HG03565 (cell line): ENCODE measurements around the gene CHRNA4.

Source experiments
- ATAC-seq: cut with Tn5 transposase; IDR thresholded peaks from one replicate; pipeline ENCODE4 v1.9.1; 2021; ENCODE audit warnings: mild to moderate bottlenecking, moderate library complexity; ENCODE audit not compliant: unreplicated experiment

CHRNA4 gene

DNA sequence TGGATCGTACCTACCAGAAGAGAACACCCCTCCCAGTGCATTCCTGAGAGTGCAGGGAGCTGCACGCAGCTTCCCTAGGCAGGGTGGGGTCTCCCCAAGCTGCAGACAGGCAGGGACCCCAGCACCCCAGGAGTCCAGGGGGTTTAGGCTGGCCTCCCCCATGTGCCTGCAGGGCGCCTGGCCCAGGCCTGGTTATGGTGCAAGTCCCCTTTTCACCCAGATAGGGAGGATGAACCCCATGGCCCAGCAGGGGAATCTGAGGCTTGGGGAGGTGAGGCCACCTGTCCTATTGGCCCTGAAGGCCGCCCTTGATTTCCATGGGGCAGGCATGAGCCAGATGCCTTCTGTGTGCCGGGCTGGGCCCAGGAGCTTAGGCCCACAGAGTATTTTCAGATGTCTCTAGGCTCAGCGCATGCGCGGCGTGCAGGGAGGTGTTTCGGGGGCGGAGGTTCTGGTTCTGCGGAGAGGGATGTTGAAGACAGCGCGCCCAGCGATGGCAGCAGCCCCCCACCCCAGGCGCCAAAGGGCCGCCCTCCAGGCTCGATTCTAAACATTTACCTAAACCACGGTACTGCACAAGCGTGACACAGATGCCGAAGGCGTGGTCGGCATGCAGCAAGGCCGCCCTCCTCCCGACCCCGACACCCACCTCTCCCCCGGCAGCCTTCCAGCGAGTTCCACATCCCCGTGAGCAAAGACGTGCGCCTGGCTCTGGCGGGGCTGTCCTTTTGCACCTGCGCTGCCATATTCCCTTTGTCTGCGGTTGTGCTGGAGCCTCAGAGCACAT lies 38.8 kb downstream of the CHRNA4 start:
- no peak for ATAC-seq

DNA sequence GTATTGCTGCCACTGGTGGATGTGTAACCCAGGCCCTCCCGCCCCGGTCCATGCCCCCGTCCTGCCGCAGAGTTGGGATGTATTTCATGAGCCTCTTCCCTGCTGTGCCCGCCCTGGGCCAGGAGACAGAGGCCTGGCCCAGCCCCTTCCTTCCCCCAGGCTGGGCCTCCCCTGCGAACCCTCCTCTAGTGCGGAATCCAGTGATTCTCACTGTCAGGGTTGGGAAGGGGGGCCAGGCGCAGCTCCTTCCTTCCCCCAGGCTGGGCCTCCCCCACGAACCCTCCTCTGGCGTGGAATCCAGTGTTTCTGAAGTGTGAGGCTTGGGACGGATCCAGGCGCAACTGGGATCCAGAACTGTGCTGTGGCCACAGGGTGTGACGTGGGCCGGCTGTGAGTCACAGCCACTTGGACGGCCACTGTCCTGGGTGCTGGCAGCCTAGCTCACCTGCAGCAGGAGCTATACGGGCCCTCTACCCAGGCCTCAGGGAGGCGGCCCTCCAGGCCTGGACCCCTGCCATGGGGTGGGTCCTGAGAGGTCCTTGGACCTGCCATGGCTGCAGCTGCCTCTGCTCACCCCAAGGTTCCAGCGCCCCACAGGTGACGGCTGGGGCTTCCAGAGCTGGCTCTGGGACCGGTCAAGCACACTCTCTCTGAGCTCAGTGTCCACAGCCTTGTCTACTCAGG lies 39.9 kb downstream of the CHRNA4 start:
- ATAC-seq: no peak

GRCh38 chr20:63320616-63321147 lies 40.5 kb downstream of the CHRNA4 start:
- no peak for ATAC-seq

- no peak for ATAC-seq
Observed at GRCh38 chr20:63320041-63320511, 41.1 kb downstream of the CHRNA4 start.

DNA sequence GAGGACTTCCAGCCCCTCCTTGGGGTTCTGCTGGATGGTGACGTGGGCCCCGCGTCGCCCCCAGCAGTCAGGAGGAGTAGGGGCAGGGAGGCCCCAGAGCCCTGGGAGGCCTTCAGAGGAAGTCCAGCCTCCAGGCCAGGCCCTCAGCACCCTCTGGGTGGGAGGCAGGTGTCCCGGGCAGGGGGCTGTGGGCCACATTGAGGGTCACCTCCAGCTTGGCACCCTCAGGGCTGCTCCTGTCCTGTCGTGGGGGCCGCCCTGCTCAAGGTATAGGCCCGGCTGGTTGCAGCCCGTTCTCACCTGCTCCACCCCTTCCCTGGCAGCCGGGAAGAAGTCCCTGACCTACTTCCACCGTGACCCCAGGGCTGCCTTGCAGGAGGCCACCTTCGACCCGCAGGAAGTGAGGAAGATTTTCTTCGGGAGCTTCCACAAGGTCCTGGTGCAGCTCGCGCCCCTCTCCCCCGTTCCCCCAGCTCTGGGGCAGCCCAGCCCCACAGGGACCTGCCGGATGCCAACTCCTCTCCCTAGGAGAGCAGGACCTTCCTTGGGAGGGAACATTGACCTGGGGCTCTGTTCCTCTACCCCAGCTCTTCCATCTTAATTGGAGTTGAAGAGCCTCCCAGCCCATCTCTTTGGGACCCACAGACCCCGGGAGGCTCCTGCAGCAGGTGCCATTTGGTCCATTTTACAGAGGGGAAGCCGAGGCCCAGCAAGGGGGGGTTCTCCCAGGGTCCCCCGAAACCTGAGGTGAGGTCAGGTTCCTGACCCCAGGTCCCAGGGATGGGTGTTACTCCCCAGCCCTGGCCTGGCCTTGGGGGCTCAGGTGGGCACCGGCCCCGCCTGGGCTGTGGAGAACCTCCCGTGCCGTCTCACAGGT lies 41.7 kb downstream of the CHRNA4 start:
- ATAC-seq: no peak

DNA sequence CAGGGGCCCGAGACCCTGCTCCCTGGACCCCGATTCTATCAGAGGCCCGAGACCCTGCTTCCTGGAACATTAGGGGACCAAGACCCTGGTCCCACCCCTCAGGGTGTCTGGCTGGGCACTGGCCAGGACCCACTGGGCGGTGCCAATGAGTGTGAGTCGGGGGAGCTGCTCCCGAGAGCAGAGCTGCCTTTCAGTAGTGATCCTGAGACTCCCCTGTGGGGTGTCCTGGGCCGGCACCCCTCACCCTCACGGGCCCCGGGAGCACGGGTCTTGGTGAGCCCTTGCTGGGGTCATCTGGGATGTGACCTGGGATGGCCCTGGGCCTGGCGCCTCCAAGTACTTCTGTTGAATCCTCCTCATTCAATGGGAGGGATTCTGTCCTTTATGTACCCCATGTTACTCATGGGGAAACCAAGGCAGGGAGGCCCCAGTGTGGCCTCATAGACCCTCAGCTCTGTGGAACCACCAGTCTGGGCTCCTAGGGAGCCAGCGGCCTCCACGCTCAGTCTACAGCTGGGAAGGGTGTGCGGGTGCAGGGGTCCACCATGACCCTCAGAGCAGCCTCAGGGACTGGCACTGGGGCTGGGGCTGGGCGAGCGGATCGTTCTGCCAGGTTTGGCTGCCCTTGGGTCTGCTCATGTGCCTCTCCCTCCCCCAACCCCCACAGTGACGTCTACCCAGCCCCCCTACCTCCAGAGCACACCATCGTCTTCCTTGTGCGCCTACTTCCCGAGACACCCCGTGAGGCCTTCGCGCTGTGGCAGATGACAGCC lies 42.6 kb downstream of the CHRNA4 start:
- no peak for ATAC-seq

- ATAC-seq: no peak
Observed at GRCh38 chr20:63317601-63318291, 43.4 kb downstream of the CHRNA4 start.

- ATAC-seq: no peak
Observed at GRCh38 chr20:63317061-63317460, 44.1 kb downstream of the CHRNA4 start.

- ATAC-seq: no peak
Observed at GRCh38 chr20:63316502-63316921, 44.6 kb downstream of the CHRNA4 start.

DNA sequence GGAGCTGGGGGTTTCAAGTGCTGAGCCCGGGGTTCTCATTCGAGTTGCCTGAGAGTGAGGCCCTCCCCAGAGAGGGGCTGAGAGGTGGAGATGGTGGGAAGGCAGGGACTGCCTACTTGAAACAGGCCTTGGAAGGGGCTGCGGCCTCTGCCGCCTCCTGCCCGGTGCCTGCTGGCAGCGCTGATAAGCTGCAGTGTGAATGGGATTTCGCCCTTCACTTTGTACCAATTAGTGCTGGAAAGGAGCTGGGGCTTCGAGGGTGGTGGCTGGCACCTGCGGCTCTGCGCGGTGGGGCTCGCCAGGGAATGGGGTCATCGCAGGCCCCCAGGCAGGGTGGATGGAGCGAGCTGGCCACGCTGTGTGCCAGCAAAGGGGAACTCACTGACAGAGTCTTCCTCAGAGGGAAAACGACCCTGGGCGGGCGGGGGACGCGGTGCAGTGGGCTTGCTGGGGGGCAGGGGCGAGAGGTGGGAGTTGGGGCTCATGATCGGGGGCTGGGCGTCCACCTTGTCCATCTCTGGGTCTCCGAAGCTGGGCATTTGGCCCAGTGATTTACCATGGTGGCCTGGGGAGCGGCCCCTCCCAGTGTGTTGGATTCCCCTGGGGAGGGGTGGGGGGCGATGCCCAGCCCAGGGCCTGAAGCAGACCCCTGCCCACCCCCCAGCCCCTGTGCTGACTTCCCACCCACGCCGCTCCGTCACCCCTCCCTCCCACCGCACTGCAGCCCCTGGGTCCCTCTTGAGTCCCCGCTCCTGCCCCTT lies 45.2 kb downstream of the CHRNA4 start:
- ATAC-seq: no peak

GRCh38 chr20:63315240-63315689 lies 45.9 kb downstream of the CHRNA4 start:
- no peak for ATAC-seq

- ATAC-seq: no peak
Observed at GRCh38 chr20:63314566-63315239, 46.4 kb downstream of the CHRNA4 start.

GRCh38 chr20:63314015-63314471 lies 47.1 kb downstream of the CHRNA4 start:
- no peak for ATAC-seq

DNA sequence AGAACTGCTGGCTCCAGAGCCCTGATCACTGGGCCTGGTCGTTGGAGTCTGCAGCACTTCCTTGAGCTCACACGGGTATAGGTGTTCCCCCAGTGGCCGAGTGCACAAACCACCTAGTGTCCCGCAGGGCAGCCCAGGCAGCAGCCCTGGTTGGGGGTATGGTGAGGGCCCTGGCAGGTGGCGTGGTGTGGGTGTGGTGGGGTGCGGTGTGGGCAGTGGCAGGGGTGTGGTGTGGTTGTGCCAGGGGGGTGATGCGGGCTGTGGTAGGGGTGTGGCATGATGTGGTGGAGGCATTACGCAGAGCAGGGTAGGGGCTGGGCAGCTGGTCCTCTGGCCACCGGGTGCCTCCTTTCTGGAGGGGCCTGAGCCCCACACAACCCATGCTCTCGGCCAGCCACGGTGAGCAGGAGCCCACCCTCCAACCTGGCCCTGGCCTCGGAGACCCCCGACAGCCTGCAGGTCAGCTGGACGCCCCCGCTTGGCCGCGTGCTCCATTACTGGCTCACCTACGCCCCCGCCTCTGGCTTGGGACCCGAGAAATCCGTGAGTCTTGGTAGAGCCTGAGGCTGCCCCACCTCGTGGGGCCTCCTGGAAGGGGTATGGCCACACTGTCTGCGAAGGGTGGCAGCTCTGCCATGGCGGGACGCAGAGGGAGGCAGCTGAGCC lies 47.7 kb downstream of the CHRNA4 start:
- no peak for ATAC-seq

- ATAC-seq: no peak
Observed at GRCh38 chr20:63312690-63313348, 48.3 kb downstream of the CHRNA4 start.

- ATAC-seq: no peak
Observed at GRCh38 chr20:63312273-63312672, 48.9 kb downstream of the CHRNA4 start.

DNA sequence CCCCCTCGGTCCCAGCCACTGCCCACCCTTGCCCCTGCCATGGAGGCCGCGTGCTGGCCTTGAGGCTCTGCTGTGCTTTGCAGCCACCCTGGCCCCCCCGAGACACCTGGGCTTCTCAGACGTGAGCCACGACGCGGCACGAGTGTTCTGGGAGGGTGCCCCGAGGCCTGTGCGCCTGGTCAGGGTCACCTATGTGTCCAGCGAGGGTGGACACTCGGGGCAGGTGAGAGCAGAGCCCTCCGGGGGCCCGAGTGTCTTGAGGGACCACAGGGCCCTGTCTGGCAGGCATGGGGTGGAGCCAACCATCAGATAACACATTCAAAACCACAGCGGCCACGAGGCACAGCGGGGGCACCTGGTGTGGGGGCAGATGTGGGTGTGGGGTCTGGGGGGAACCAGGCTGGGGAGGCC lies 49.3 kb downstream of the CHRNA4 start:
- no peak for ATAC-seq
